HPDE6-E6E7 (cell line): ENCODE measurements around the gene EPDR1.
"Not testable (repeated sequence)": the region's sequence is repeated elsewhere in the genome, so short reads cannot be mapped to it uniquely, and the experiment has no call there.

ENCODE experiments used
- DNase-seq: peaks from one replicate; pipeline ENCODE4 v3.0.0; 2011; ENCODE audit warnings: missing footprints; ENCODE audit errors: extremely low spot score

Gene EPDR1

GRCh38 chr7:37928878-37929277 is 8.4 kb downstream of the EPDR1 start:
- DNase-seq: no peak

DNA sequence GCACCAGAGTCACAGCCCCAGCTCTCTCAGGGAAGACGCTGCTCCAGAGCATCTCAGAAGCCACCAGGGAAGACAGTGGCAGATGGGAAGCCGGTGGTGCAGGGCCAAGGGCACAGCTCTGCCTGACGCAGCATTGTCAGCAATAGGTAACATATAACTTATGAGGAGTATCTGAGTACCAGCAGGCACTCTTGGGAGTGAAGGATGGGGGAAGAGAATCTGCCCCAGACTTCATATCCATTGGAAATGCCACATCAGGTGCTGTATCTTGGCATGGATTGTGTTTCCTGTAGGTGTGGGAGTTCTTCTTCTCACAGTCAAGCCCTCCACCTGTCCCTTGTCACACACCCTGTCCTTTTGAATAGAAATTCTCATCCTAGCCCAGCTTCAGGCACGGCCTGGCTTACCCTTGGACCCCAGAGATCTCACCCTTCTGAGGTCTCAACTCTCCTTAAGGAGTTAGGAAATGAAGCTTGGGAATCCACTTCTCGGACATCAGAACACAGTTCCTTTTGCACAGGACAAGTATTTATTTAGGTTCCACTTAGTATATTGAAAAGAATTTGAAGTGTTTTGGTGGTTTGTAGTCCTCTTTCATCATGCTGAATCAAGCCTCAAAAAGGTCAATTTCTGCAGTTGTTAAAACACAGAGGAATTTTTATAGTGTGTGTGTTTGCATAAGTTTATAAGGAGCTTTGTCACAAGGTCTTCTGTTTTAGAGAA is 9.9 kb downstream of the EPDR1 start:
- DNase-seq: no peak

DNA sequence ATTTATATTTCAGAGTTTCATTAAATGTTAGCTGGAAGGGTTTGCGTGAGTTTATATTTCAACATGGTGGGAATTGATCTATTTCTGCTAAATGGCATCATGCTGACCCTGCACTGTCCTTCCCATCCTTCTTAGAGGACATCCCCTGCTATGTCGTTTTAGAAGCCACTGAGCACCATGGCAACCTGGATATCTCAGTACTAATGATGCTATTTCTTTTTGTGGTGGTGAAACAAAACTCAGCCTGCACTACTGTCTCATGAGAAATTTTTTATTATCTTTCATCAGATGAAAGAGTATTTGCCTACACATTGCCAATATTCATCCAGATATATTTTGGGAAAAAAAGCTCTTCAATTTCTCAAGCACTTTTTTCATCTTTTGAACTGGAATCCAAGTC is 12.1 kb downstream of the EPDR1 start:
- DNase-seq: no peak

GRCh38 chr7:37933018-37933566 is 12.7 kb downstream of the EPDR1 start:
- DNase-seq: no peak

DNA sequence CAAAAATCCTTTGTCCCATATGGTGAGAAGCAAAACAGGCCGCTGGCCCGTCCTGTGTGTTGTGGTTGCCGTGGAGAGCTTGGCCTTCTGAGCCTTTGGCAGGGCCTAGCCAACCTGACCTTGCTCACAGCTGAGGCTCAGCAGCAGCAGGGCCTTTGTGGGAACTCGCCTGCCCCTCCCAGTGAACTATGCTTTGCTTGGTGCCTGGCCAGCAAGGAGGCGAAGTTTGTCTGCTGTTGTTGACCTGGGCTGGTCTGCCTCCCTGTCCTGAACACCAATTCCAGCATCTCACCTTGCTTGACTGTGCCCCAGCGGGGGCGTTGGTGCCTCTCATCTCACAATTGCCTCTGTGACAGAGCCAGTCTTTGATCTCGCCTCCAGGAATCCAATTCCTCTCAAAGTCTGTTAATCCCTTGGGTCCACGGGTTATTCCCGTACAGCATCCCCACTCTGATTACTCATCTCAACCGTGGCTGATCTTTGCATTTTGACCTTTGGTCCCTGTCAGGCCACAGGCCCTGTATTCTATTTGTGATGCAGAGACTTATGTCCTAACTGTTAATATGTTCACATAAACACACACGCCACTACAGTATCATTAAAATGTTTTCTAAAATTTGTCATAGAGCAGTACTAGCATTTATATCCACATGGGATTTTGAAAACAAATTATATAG is 22.6 kb downstream of the EPDR1 start:
- DNase-seq: no peak

DNA sequence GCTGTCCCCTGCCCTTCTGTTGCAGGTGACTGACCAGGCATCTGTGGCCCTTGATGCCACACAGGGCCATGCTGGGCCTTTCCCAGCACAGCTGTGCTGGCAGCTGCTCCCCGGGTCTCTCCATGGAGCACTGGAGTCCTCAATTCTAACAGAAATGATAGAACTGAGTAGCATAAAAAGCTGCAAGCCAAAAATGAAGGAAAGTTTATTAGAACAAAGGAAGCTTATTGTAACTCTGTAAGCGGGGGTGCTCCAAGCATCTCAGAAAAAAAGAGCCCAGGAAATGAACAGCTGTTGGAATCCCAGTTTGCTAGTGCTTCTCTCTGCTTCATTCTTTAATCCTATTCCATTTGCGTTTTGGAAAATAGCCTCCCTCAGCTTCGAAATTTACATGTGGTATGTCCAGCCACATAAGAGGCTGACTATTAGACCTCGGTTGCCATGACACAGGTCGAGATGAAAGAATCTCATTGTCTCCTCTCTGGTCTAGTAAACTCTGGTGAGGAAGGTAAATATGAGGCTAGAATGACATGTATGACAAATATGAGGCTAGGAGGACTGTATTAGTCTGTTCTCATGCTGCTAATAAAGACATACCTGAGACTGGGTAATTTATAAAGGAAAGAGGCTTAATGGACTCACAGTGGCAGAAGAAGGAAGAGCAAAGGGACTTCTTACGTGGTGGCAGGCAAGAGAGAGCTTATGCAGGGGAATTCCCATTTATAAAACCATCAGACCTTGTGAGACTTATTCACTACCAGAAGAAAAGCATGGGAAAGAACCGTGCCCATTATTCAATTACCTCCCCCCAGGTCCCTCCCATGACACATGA is 23.7 kb downstream of the EPDR1 start:
- DNase-seq: no peak

- DNase-seq: no peak
Observed at GRCh38 chr7:37944737-37945054, 24.3 kb downstream of the EPDR1 start.

DNA sequence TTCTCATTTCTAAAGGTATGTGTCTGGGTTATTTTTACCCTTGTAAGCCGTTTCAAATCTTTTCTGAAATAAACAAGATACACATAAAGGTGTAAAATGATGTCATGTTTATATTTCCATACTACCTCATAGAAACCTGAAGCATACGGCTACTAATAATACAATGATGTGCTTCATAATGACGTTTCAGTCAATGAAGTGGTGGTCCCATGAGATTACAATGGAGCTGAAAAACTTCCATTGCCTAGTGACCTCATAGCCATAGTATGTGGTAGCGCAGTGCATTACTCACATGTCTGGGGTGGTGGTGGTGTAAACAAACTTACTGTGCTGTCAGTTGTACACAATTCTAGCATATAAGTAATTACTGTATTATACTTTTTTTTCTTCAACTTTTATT is 24.9 kb downstream of the EPDR1 start:
- no peak for DNase-seq

DNA sequence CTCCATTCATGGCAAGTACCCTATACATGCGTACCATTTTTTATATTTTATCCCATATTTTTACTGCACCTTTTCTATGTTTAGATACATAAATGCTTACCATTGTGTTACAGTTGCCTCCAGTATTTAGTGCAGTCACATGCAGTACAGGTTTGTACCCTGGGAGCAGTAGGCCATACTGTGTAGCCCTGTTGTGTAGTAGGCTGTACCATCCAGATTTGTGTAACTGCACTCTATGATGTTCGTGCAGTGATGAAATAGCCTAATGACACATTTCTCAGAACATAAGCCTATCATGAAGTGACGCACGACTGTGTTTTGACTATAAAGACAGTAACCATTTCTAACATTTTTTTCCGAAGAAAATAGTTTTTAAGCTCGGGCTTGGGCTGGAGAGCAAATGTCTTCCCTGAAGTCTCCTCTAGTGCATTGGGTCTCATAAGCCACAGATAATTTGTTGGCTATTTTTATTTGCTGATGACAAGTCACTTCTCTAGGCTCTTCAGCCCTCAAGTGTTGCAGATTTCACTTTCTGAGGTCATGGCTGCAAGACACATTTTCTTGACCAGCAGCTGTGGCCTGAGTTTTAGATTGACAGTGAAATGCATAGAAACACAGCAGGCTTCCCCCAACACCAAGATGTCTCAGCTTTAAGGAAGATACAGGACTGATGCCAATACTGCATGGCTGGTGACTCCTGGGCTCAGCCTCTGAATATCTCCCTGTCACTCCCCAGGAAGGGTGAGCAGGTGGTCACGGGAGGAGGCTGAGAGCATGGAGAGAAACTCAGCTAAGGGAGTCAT is 26.9 kb downstream of the EPDR1 start:
- DNase-seq: no peak

DNA sequence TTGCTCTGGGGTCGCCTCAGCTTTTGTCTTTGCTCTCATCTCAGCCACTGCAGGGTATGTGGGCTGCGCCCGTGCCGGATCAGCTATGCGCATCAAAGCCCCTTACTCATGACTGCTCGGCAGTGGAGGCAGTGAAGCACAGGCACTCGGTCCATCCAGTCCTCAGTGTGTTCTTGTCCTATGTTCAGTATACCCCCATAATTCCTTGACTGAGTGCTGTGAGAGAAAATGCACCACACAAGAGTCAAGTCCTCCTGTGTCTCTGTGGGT is 27.4 kb downstream of the EPDR1 start:
- DNase-seq: no peak

- no peak for DNase-seq
Observed at GRCh38 chr7:37952240-37952639, 31.8 kb downstream of the EPDR1 start.

DNA sequence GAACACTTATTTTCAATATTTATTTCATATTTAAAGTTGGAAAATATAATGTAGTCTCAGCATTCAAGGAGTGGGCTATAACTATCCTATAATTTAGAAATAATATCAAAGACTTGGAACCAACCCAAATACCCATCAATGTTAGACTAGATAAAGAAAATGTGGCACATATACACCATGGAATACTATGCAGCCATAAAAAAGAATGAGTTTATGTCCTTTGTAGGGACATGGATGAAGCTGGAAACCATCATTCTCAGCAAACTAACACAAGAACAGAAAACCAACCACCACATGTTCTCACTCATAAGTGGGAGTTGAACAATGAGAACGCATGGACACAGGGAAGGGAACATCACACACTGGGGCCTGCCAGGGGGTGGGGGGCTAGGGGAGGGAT is 33.8 kb downstream of the EPDR1 start:
- not testable (repeated sequence) for DNase-seq

DNA sequence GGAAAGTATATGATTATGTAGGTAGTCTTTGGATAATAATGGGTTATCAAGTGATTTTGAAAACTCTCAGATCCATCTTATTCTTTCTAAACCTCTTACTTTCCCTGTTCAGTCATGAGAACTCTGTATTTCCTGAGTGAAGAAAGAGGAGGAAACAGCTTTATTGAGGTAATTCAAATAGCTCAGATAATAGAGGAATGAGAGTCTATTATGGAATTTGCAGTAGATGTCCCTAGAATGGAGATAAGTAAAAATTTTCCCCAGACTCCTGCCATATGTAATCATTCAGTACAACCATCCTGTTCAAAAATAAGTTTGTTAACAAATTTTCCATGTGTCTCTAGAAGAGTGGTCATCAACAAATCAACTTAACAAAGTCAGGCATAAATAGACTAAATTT is 36.4 kb downstream of the EPDR1 start:
- no peak for DNase-seq

GRCh38 chr7:37957221-37957970 is 37.0 kb downstream of the EPDR1 start:
- no peak for DNase-seq

DNA sequence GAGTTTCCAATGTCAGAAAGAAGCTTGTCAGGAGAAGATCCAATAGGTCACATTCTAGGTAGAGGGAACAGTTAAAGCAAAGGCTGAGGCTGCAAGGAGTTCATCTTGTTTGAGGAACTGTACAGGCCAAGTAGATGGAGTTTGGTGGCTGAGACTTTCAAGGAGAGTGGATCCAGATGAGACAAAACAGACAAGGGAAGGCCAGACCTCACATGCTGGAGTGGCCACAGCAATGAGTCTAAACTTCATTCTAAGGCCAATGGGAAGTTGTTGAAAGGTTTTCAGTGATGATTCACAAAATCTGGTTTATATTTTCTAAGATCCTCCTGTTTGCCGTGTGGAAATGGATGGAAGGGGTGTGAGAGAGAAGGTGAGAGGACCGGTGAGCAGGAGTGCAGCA is 40.0 kb downstream of the EPDR1 start:
- DNase-seq: no peak

DNA sequence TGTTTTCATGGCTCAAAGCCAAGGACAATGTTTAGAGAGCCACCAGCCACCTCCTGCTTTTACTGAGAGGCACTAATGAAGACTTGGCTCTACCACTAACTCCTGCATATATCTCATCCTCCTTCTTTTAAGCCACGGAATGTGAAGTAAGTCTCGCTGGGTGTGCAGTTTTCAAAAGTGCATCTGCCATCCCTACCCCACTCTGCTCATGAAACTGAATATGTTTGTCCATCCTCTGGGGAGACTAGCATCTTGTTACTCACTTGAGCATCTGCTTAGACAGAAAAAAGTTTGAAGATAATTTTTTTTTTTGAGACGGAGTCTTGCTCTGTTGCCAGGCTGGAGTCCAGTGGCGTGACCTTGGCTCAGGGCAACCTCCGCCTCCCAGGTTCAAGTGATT is 40.8 kb downstream of the EPDR1 start:
- DNase-seq: no peak

- no peak for DNase-seq
Observed at GRCh38 chr7:37964196-37964595, 43.8 kb downstream of the EPDR1 start.

- no peak for DNase-seq
Observed at GRCh38 chr7:37970211-37970610, 49.8 kb downstream of the EPDR1 start.

- no peak for DNase-seq
Observed at GRCh38 chr7:37971491-37971890, 51.1 kb downstream of the EPDR1 start.

- no peak for DNase-seq
Observed at GRCh38 chr7:37973915-37974314, 53.5 kb downstream of the EPDR1 start.

DNA sequence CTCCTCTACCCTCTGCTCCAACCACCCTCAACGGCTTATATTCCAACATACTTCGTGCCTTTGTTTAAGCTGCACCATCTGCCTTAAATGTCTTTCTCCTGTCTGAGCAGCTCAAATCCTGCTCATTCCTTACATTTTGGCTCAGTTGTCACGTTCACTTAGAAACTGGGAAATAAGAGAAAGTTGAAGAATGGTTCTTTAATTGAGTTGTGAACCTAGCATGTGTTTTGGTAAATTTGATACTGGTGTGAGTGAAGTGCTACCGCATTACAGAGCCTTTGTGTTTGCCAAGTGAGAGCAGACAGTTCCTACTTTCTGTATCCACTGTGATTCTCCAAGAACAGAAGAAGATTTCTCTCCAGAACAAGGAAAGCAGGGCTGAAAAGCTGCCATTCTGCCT is 54.3 kb downstream of the EPDR1 start:
- no peak for DNase-seq
